Colonic mucosa (tissue), 4 donors: ENCODE data around the gene MEGF10. TPM values are rescaled to one million over a fixed set of nuclear protein-coding genes. Genes with fewer than 3 reads are reported as not detected.
"Not testable (repeated sequence)": the region's sequence is repeated elsewhere in the genome, so short reads cannot be mapped to it uniquely, and the experiment has no call there.

Source experiments
- DNase-seq: peaks from one replicate; pipeline ENCODE4 v3.0.0-alpha.2; 2020
- H3K27ac ChIP-seq: fragments of 200-600 bp; one replicate; pipeline ENCODE4 v1.8.0; 2021
- H3K27me3 ChIP-seq: fragments of 200-600 bp; one replicate; pipeline ENCODE4 v1.8.0; 2021
- H3K36me3 ChIP-seq: fragments of 200-600 bp; one replicate; pipeline ENCODE4 v1.8.0; 2021
- H3K4me1 ChIP-seq: fragments of 200-600 bp; one replicate; pipeline ENCODE4 v1.8.0; 2021; ENCODE audit warnings: mild to moderate bottlenecking
- H3K4me3 ChIP-seq: fragments of 200-600 bp; one replicate; pipeline ENCODE4 v1.8.0; 2021
- H3K9ac ChIP-seq, 2 donors: one replicate each; pipeline ENCODE4 v1.7.0; 2013; ENCODE audit warnings: control low read depth in 2 of 2, low read depth in 2 of 2, low read length in 2 of 2
- H3K9me3 ChIP-seq: fragments of 200-600 bp; one replicate; pipeline ENCODE4 v1.8.0; 2021
- intact Hi-C: fragments of 100-400 bp; cut with DNase I; formaldehyde crosslinking; loops from one replicate; pipeline ENCODE4 v1.14.1; 2022
- total RNA-seq, 2 donors: library from RNA; stranded (reverse); fragmentation: NEBNext Ultra II Directional in 1 of 2; extraction: Animal tissue kit (Norgen Biotek cat#: 25700) in 1 of 2; gene quantifications; one replicate each; pipeline ENCODE4 v1.2.1, GENCODE V29; 2021
- TF ChIP-seq, protein P1 (sequence below): fragments of 200-600 bp; IDR thresholded peaks from one replicate; pipeline ENCODE4 v1.8.0; 2022; ENCODE audit warnings: antibody characterized with exemption, mild to moderate bottlenecking
- donor health status: healthy.
- donor health status: DM: no; HTN: no; CAD: no.
- donor health status: DM: no; HTN: no; CAD: no.

MEGF10 gene
- total RNA-seq, 2 donors from 2014 or later: 0.35 to 0.88 TPM

DNA sequence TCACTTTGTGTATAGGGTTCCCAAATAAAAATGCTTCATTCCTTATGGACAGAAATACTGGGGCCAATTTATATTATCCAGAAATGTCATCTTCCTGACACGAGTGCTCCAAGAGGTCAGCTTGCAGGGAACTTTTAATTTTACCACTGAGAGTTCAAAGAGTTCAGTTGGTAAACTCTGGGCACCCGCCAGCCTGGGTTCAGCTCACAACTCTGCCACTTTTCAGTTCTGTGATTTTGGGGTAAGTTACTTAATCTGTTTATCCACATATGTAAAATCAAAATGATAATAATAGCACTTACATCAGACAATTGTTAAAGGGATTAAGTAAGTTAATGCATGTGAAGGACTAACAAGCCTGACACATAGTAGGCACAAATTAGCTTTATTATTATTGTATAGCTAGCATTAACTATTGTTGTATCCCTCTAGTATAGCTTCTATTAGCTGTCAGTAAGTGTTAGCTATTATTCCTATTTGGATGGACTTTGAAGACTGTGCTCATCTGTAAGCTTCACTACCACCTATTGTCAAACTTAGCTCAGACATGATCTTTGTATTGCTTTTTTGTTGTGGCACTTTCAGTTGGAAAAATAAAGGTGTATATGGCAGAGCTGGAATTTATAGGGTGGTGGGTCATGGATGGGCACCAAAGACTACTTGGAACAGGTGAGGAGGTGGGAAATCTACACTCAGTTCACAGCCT lies 1.6 kb downstream of the MEGF10 start:
- H3K36me3 ChIP-seq: no peaks in the 10 kb centered on the region
- H3K27ac ChIP-seq: no peak overlapping the region
- intact Hi-C loops: loop anchor here (5.0 kb wide), 1 partner anchor 200 kb away; no protein-coding TSS in a partner anchor
- peaks cover 16% of the 10 kb centered on the region for H3K27me3 ChIP-seq
- no peaks in the 10 kb centered on the region for H3K4me1 ChIP-seq
- TF ChIP-seq, protein P1, sequence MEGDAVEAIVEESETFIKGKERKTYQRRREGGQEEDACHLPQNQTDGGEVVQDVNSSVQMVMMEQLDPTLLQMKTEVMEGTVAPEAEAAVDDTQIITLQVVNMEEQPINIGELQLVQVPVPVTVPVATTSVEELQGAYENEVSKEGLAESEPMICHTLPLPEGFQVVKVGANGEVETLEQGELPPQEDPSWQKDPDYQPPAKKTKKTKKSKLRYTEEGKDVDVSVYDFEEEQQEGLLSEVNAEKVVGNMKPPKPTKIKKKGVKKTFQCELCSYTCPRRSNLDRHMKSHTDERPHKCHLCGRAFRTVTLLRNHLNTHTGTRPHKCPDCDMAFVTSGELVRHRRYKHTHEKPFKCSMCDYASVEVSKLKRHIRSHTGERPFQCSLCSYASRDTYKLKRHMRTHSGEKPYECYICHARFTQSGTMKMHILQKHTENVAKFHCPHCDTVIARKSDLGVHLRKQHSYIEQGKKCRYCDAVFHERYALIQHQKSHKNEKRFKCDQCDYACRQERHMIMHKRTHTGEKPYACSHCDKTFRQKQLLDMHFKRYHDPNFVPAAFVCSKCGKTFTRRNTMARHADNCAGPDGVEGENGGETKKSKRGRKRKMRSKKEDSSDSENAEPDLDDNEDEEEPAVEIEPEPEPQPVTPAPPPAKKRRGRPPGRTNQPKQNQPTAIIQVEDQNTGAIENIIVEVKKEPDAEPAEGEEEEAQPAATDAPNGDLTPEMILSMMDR: no peak
- H3K9me3 ChIP-seq: no peaks in the 10 kb centered on the region
- DNase-seq: no peak
- H3K9ac ChIP-seq: no peak overlapping the region
- H3K4me3 ChIP-seq: no peak overlapping the region

GRCh38 chr5:127293373-127293772 lies 2.8 kb downstream of the MEGF10 start:
- peaks cover 16% of the 10 kb centered on the region for H3K27me3 ChIP-seq
- TF ChIP-seq, protein P1: no peak
- DNase-seq: no peak

GRCh38 chr5:127294829-127295228 lies 4.2 kb downstream of the MEGF10 start:
- no peaks in the 10 kb centered on the region for H3K36me3 ChIP-seq
- H3K4me1 ChIP-seq: no peaks in the 10 kb centered on the region
- TF ChIP-seq, protein P1: no peak
- H3K9ac ChIP-seq: no peak overlapping the region
- no peaks in the 10 kb centered on the region for H3K9me3 ChIP-seq
- peaks cover 16% of the 10 kb centered on the region for H3K27me3 ChIP-seq
- intact Hi-C loops: loop anchor here (5.0 kb wide), 1 partner anchor 197 kb away; no protein-coding TSS in a partner anchor
- H3K27ac ChIP-seq: no peak overlapping the region
- no peak overlapping the region for H3K4me3 ChIP-seq
- DNase-seq: no peak

More at GRCh38 chr5:127293373-127293772, 2.8 kb downstream of the MEGF10 start:
- intact Hi-C loops: loop anchor here (5.0 kb wide), 1 partner anchor 199 kb away; no protein-coding TSS in a partner anchor
- no peaks in the 10 kb centered on the region for H3K4me1 ChIP-seq
- no peak overlapping the region for H3K4me3 ChIP-seq
- no peak overlapping the region for H3K9ac ChIP-seq
- no peak overlapping the region for H3K27ac ChIP-seq
- no peaks in the 10 kb centered on the region for H3K9me3 ChIP-seq
- H3K36me3 ChIP-seq: no peaks in the 10 kb centered on the region

- Histone ChIP-seq H3K4me3 (no peak overlapping the region), H3K9me3 (no peaks in the 10 kb centered on the region), H3K27me3 (peaks cover 13% of the 10 kb centered on the region), H3K27ac (no peak overlapping the region), H3K9ac (no peak overlapping the region), H3K4me1 (no peaks in the 10 kb centered on the region), H3K36me3 (no peaks in the 10 kb centered on the region)
- intact Hi-C loops: no loop called here
- TF ChIP-seq, protein P1: no peak
- no peak for DNase-seq
These were observed 4.9 kb downstream of the MEGF10 start for GRCh38 chr5:127295454-127295853.

DNA sequence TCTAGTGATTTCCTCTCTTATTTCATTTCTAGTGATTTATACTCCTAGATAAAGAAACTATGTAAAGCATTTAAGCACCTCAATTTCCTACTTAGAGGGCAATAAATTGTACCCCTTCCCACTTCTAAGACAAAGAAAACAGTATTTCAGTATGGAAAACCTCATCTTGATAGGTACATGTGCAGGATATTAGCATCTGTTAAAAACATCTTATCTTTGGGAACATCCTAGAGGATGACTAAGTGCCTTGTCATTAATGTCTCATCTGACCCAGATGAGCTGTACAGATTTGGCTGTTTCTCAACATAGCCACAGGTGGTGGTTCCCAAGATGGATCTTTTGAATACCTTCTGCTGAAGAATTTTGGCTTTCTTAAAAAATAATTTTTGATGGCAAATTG lies 5.7 kb downstream of the MEGF10 start:
- TF ChIP-seq, protein P1: no peak
- intact Hi-C loops: no loop called here
- H3K27me3 ChIP-seq: peaks cover 4% of the 10 kb centered on the region

GRCh38 chr5:127296894-127297293 lies 6.3 kb downstream of the MEGF10 start:
- DNase-seq, H3K4me1 ChIP-seq, H3K36me3 ChIP-seq, H3K9me3 ChIP-seq, H3K9ac ChIP-seq, H3K4me3 ChIP-seq, H3K27ac ChIP-seq, H3K27me3 ChIP-seq, intact Hi-C loops: not testable (repeated sequence)

More for the DNA sequence above, 5.7 kb downstream of the MEGF10 start:
- Histone ChIP-seq H3K9ac (no peak overlapping the region), H3K36me3 (no peaks in the 10 kb centered on the region), H3K4me1 (no peaks in the 10 kb centered on the region), H3K27ac (no peak overlapping the region), H3K9me3 (no peaks in the 10 kb centered on the region), H3K4me3 (no peak overlapping the region)
- DNase-seq: no peak
